Amniotic epithelial cell (primary cell): ENCODE data around the gene UGT1A9.

ENCODE experiments used
- DNase-seq: peaks from one replicate; pipeline ENCODE4 v3.0.0-alpha.2; 2010; ENCODE audit warnings: low read depth

Gene UGT1A9

DNA sequence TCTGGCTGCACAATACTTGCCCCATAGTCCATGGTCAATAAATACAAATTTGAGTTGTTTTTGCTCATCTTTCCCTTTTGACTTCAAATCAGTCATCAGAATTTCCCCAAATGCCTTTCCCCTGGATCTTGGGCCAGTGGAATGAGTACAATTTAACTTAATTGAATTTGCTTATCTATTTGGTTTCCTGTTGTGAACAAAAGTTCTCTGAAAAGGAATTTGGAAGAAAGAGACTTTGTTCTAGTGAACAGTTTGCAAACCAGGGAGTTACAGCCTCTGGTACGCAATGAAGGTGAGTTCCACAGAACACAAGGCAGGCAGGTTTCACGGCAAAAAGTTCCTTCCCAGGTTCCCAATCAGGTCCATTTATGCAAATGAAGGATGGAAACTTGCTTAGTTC is 87.2 kb downstream of the UGT1A9 start:
- DNase-seq, result no peak

DNA sequence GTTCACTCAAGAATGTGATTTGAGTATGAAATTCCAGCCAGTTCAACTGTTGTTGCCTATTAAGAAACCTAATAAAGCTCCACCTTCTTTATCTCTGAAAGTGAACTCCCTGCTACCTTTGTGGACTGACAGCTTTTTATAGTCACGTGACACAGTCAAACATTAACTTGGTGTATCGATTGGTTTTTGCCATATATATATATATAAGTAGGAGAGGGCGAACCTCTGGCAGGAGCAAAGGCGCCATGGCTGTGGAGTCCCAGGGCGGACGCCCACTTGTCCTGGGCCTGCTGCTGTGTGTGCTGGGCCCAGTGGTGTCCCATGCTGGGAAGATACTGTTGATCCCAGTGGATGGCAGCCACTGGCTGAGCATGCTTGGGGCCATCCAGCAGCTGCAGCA is 88.3 kb downstream of the UGT1A9 start, which contains the start of gene UGT1A1:
Gene UGT1A1, plus strand, starts transcription at position 228 of the 400 bp plus-strand sequence. Its CDS starts 18 bp downstream, at position 246.
- DNase-seq, result no peak

DNA sequence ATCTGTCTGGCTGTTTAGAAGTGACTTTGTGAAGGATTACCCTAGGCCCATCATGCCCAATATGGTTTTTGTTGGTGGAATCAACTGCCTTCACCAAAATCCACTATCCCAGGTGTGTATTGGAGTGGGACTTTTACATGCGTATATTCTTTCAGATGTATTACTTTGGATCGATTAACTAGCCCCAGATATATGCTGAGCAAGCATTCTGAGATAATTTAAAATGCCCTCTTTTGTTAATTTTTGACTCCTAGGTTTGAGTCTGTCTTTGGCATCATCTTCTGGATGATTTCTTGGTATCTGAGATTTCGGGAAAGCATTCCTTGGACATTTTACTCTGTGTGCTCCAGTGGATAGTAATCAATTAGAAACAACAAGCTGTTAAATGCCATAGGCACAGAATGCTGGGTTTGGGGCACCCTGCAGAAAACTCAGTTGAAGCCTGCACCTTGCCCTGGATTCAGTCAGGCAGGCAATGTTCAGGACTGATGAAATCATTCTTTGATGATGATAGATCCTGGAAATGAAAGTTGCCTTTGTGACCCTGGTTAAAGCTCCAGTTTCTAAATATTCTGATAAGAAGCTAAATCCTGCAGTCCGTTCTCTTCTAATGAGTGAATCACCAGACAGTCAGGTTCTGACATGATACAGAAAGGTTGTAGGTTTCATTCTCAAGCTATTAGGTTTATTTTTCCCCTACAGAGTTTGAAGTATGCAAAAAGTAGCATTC is 89.5 kb downstream of the UGT1A9 start:
- peak; percentile 60 for DNase-seq

DNA sequence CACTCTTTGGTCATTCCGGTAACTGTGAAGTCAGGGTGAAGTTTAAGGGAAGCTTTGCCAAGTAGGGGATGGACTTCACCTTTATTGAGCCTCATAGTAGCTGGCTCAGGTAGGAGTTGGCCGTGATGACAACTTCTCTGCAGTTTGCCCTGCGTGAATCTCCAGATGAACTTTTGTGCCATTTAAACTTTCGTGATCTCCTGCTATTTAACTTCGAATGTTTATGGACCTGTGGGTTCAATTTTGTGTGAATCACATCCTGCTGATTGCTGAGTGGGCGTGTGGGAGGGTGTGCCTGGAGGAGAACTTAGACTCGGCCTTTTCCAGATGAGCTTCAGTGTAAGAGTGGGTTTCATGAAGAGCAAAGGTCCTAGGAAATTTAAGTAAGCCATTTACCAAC is 92.6 kb downstream of the UGT1A9 start:
- peak; percentile 55 for DNase-seq

- DNase-seq, result no peak
These were observed 93.1 kb downstream of the UGT1A9 start for GRCh38 chr2:233764761-233765160.

DNA sequence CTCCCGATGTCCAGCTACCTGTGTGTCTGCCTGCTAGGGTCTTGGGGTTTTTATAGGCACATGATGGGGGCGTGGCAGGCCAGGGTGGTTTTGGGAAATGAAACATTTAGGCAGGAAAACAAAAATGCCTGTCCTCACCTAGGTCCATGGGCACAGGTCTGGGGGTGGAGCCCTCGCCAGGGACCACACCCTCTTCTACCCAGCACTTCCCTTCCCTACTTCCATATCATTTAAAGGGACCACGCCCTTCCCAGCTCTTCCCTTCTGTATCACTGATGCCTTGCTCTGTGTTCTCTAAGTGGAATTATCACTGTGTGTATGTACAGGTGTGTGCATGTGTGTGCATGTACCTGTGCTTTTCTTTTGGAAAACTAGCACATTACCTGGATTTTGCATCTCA is 94.7 kb downstream of the UGT1A9 start:
- DNase-seq, result no peak

DNA sequence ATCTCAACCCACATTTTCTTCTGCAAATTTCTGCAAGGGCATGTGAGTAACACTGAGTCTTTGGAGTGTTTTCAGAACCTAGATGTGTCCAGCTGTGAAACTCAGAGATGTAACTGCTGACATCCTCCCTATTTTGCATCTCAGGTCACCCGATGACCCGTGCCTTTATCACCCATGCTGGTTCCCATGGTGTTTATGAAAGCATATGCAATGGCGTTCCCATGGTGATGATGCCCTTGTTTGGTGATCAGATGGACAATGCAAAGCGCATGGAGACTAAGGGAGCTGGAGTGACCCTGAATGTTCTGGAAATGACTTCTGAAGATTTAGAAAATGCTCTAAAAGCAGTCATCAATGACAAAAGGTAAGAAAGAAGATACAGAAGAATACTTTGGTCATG is 96.4 kb downstream of the UGT1A9 start:
- no peak for DNase-seq

DNA sequence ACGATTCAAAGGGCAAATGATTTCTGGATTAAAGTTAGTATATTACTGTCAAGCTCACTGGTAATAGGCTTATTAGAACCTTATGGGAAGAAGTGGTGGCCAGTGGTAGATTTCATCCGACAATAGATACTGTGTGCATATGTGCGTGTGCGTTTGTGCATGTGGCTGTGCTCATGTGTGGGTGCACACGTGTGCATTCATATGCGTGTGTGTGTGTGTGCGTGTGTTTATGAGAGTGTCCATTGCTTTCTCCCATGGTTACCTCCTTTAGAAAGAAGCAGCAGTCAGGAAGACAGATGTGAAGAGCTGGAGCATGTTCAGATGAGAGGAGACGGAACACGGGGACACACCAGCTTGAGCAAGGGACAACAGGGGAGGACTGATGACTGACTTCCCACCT is 97.6 kb downstream of the UGT1A9 start:
- DNase-seq, result no peak

GRCh38 chr2:233772153-233772552 is 100.5 kb downstream of the UGT1A9 start:
- no peak for DNase-seq

DNA sequence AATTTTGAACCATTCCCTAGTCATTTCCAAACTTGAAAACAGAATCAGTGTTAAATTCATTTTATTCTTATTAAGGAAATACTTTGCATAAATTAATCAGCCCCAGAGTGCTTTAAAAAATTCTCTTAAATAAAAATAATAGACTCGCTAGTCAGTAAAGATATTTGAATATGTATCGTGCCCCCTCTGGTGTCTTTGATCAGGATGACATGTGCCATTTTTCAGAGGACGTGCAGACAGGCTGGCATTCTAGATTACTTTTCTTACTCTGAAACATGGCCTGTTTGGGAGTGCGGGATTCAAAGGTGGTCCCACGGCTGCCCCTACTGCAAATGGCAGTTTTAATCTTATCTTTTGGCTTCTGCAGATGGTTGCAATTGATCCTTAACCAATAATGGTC is 100.9 kb downstream of the UGT1A9 start:
- no peak for DNase-seq

DNA sequence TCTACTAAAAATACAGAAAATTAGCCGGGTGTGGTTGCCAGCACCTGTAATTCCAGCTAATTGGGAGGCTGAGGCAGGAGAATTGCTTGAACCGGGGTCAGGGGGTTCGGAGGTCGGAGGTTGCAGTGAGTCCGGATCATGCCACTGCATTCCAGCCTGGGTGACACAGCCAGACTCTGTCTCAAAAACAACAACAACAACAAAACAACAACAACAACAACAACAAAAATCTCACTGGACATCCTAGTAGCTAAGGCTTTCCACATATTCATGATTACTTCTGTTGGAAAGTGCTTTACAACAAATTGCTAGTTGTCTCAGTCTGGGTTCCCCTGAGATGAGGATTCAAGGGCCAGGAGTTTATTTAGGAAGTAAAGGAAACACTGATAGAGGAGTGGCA is 102.2 kb downstream of the UGT1A9 start:
- no peak for DNase-seq

DNA sequence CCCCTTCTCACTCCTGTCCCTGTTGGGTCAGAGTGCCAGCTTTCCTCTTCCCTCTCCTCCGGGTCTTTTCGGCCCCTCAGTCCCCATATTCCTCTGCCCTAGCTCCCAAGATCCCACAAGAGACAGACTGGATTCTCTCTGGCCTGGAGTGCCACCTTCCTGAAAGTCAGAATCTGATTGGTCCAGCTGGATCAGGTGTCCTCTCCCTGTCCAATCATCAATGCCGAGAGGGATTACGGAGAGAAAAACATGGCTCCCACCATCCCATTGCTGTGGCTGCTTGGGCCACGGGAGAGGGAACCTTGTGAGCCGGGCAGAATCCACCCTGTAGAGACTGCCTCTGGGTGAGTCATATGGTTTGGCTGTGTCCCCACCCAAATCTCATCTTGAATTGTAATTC is 103.7 kb downstream of the UGT1A9 start:
- DNase-seq, result no peak

DNA sequence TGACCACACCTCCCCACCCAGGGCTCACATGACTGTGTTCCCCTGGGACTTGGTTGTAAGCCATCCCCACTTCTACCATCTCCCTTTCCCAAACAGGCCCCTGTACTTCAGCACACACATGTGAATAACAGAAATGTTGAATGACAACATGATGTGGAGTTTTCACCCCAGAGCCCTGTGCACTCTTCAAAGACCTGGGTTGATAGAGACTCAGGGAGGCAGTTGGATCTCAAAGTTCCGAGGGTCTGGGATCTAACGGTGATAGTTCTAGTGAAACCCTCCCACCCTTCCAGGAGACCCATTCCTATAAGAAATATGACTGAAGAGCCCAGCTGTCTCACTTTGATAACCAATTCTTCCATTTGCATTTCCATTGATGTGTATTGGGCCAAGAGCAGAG is 106.3 kb downstream of the UGT1A9 start, which contains the start of gene MROH2A:
Gene MROH2A, plus strand, starts transcription at position 301 of the 400 bp plus-strand sequence. CDS start 1,029 bp downstream, outside the sequence.
- DNase-seq, result no peak

GRCh38 chr2:233779722-233780121 is 108.0 kb downstream of the UGT1A9 start:
- DNase-seq, result no peak

- DNase-seq, result no peak
These were observed 109.1 kb downstream of the UGT1A9 start for GRCh38 chr2:233780771-233781170.

DNA sequence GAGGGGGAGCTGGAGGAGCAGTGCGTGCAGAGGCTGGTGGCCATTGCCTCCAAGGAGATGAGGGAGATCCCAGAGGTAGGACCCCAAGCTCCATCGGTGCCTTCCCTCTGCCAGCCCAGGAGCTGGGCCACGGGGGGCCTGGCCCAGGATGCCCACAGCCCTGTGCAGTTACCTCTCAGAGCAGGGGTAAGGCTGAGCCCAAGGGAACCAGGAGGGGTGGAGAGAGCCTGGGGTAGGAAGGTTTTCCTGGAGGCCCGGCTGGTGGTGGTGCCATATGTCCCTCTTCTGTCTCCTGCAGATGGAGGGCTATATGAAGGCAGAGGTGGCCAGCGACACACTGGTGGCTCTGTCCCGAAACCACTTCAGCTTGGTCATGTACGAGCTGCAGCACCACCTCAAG is 117.9 kb downstream of the UGT1A9 start:
- no peak for DNase-seq

- no peak for DNase-seq
These were observed 119.6 kb downstream of the UGT1A9 start for GRCh38 chr2:233791151-233791882.

DNA sequence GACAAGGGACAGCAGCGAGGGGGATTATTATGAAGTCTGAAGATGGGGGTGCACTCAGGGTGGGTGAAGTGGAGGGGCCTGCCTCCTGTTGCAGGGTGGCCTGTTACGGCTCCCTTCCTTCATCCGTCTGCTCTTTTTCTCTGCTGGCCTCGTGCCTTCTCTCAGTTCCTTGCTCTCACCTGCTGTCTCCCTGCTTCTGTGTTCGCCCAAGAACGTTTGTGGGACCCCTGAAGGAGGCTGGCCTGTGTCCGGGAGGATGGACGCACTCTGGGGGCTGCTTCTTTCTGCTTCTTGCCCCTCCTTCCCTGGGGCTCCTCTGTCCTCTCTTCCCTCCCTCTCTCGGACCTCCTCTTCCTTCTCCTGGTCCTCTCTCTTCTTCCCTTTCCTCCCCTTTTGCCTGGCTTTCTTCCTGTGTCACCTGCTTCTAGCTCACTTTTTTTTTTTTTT is 120.2 kb downstream of the UGT1A9 start:
- no peak for DNase-seq

GRCh38 chr2:233792720-233793119 is 121.0 kb downstream of the UGT1A9 start:
- no peak for DNase-seq

DNA sequence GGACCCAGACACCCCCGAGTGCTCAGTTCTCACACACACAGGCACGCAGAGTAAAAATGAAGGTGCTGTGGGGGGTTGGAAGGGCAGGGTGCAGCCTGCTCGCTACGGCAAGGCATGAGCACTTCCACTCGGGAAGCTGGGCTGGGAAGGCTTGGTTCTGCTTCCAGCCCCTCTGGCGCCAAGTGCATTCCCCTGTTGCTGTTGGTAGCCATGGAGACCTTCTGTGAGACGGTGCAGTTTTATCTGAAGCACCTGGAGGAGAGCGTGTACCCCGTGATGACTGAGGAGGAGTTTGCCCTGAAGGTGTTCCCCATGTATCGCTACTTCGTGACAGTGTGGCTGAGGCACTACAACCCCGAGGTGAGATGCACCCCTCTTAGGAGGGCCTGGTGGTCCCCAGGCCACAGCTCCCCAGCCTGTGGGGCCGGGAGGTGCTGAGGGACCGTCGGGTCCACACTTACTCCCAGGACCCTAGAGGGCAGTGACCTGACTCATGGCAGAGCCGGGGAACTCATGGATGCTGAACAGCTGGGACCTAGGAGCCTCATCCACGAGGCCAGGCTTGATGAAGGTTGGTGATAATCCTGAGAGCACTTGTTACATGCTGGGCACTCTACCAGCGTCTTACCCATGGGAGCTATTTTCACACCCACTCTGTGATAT is 121.9 kb downstream of the UGT1A9 start:
- DNase-seq, result no peak

GRCh38 chr2:233794128-233794658 is 122.5 kb downstream of the UGT1A9 start:
- no peak for DNase-seq

GRCh38 chr2:233795735-233796171 is 124.1 kb downstream of the UGT1A9 start:
- DNase-seq, result no peak
